GM21390 (cell line): ENCODE results near the gene GAS6.
"Not testable (repeated sequence)": the region's sequence is repeated elsewhere in the genome, so short reads cannot be mapped to it uniquely, and the experiment has no call there.

Source experiments
- ATAC-seq: cut with Tn5 transposase; IDR thresholded peaks from one replicate; pipeline ENCODE4 v1.9.1; 2021; ENCODE audit not compliant: unreplicated experiment

Gene GAS6

DNA sequence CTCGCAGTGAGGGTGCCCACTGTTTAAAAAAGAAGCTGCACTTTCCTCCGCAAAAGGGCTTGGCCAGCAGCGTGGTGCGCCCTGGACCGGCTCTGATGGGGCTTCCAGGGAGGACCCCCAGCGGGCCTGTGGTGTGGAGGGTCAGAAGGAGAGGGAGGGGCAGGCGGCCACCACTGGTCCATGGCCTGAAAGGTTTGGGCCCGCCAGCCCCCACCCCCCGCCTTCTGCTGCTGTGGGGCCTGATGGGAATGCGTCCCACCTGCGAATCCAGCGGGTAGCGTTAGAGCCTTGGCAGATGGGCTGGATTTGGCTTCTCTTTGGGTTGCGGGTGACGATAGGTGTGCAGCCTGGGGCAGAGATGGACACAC, 70.2 kb downstream of the GAS6 start:
- ATAC-seq: no peak

DNA sequence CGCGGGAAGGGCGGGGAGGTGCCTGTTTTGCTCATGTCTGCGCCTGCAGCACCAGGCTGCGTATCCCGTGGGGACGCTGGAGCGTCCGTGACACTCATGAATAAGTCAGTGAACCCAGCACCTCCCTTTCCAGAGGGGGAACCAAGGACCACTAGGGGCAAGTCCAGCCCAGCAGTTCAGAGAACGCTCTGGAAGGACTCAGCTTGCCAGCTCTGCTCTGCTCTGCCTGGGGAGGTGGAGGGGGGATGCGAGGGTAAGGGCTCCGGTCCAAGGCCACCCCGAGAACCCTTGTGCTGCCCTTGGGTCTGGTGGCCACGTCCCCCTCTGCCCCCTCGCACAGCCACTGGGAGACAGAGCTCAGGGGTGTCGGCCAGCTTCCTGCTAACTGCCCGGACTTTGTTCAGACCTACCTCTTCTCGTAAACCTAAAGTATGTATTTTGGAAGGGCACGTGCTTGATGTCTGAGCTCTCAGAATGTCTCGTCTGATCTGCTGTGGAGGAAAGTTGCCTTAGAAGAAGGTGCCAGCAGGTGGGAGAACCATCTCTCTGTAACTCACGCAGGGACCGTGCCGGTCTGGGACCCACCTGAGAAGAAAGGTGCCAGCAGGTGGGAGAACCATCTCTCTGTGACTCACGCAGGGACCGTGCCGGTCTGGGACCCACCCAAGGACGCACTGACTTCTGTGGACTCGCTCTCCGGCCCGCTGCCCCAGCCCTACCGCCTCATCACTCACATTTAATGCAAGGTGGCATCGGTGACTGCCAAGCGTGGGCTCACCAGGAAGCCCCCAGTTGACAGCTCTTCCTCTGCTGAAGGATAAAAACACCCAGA, 70.8 kb downstream of the GAS6 start:
- ATAC-seq: no peak

DNA sequence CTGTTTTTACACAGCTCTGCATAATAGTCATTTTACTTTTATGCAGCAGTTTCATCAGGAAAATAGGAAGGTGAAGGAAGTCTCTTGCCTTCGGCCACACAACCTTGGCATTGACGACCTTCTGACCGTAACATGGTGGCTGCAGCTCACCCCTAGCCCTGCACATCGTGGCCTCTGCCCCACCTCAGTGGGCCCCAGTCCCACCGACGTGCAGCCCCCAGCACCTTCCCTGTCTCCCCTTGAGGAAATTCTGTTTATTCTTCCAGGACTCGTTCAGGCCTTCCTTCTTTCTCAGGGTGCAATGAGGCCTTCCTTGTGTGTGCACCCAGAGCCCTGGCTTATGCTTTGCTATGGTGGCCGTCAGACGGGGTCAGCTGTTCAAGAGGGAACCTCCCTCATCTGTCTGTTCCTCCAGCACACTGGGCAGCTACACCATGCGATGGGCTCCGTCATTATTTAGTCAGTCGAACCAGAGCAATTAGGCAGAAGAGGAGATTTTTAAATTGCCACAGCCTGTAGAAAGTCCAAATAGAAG, 71.6 kb downstream of the GAS6 start:
- no peak for ATAC-seq

DNA sequence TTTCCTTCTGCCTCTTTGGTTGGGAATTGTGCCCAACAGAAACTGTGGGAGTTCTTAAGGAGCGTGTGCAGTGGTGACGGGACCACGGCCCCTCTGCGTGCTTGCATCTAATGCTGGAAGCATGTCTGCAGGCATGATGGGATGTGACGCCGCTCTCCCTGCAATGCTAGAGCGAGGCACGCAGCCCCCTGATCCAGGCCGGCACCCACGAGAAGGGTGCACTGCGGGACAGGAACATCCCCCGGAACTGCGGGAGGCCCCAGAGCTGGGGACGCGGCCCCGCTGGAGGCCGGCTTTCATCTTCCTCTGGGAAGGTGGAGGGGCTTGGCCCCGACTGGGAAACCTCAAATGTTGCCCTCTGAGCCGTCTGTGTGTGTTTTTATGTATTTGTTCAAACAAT, 72.1 kb downstream of the GAS6 start:
- no peak for ATAC-seq

DNA sequence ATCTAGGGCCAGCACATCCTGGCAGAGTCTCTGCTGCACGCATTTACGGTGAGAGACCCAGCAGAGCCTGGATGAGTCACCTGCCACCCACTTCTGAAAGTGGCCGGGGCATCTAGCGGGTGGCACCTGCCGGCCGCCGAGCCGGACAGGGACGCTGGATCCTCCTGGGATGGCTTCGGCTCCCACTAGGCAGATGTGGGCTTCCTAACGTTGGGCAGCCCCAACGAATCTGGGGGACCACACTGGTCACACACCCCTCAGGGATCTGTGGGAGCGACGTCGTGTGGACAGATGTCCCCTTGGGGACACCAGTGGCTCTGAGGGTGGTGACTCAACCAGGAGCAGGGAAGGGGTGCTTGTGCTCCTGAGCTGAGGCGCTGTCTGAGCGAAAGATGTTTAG, 72.7 kb downstream of the GAS6 start:
- no peak for ATAC-seq

DNA sequence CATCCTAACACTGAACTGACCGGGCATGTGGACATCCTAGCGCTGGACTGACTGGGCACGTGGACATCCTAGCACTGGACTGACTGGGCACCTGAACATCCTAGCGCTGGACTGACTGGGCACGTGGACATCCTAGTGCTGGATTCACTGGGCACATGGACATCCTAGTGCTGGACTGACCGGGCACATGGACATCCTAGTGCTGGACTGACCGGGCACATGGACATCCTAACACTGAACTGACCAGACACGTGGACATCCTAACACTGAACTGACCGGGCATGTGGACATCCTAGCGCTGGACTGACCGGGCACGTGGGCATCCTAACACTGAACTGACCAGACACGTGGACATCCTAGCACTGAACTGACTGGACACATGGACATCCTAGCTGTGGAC, 73.9 kb downstream of the GAS6 start:
- not testable (repeated sequence) for ATAC-seq

DNA sequence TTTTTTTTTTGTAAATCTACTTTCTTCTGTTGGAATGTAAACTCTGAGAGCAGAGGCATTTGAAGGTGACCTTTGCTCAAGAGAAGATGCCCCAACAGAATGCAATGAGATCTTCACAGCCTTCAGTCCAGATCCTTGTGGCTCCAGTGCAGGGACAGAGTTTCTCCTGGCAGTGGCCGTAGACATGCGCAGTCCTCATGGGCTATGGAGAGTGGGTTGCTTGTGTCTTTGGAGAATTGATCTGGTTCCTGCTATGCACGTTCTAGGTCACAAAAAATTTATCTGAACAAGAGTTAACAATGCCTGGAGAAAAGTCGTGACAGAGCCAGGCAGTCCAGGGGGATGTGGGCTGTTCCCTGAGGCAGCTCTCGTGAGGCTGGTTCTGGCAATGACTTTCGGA, 74.7 kb downstream of the GAS6 start:
- ATAC-seq: no peak

DNA sequence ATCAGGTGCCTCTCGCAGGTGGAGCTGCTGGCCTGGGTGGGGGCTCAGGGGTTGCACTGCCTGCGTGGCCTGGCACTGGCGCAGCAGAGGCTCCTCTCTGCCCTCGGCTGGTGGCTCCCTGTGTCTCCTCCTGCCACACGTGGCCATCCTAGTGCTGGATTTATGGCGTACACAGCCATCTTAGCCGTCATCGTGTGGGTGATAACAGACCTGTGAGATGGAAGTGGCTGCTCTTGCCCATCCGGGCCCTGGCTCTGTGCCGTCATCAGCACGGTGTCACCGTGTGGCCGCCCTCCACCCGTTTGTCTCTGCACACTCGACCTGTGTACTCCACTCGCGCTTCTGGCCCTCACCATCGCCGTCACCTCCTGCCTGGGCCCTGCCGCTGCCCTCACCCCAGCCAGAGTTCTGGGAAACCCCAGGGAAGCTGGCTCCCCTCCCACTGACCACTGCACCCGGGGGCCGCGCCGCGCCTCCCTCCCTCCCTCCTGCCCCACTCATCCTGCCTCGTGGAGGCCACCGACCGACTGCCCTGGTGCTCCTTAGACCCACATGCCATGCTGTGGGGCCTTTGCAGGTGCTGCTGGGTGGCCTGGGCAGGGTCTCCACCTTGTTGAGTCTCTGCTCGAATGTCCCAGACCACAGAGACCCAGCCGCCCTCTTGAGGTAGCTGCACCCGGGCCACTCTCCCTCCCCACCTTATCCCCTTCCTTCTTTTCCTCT, 75.3 kb downstream of the GAS6 start:
- ATAC-seq: no peak

DNA sequence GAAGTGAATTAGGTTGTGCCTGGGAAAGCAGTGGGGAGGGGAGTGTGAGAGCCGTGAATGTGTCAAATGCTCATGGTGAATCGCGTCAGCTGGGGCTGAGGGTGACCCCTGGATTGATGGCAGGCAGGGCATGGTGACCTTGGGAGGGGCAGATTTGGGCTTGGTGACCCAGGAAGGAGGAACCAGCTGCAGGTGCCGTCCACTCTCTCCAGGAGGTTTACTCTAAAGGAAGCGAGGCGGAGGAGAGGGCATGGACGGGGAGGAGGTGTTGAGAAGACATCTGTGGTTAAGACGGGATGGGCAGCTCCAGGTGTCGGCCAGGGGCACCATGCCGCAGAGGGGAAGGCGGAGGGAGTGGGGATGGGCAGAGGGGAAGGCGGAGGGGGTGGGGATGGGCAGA, 76.2 kb downstream of the GAS6 start:
- no peak for ATAC-seq

DNA sequence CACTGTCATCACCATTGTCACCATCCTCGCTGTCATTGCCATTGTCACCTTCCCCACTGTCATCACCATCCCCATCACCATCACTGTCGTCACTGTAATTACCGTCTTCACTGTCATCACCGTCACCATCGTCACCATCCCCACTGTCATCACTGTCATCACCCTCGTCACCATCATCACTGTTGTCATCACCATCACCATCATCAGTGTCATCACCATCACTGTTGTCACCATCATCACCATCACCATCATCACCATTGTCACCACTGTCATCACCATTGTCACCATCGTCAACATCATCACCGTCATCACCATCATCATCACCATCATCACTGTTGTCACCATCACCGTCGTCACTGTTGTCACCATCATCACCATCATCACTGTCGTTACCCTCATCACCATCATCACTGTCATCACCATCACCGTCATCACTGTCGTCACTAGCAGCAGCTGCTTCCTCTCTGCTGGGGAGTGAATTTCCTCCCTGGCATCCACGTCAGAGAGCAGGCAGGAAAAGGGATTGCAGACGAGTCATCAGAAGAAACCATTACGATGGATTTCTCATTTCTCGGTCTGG, 77.5 kb downstream of the GAS6 start:
- no peak for ATAC-seq

DNA sequence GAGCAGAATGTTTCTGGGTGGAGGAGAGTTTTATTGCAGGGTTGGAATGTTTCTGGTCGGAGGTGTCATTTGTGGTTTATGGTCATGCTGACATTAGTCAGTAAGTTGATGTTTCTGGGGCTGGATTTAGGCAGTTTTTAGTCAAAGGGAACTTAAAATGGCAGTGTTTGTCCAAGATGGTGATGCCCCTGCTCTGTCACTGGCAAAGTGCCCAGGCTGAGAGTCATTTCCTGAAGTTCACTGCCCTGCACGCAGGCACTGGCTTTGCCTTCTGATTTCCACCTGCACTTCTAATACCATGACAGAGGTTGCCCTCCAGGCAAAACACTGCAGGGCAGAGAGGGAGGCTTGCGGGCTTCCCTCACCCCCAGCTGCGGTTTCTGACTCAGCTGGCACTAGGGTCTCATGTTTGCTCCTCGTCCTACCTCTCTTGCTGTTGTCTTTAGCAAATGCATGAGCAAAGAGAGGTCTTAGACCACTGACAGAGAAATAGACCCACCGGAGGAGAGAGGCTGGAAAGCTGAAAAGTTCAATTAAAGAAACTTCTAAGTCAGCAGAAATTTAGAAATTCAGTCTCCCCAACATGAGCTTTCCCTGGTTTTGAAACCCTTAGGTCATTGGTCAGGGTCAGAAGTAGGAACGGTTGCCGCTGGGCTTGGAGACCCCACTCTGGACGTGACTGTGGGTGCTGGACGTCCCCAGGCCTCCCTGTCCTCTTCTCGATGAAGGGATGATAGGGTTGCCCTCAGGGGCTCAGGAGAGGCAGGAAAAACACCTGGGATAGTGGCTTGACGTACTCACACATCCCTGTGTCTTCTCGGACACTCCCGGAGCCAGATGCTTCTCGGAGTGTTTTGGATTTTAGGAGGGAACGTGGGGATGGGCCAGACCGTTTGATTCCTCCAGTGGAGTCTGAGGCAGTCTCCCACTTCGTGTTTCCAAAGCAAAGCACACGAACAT, 78.5 kb downstream of the GAS6 start:
- no peak for ATAC-seq

DNA sequence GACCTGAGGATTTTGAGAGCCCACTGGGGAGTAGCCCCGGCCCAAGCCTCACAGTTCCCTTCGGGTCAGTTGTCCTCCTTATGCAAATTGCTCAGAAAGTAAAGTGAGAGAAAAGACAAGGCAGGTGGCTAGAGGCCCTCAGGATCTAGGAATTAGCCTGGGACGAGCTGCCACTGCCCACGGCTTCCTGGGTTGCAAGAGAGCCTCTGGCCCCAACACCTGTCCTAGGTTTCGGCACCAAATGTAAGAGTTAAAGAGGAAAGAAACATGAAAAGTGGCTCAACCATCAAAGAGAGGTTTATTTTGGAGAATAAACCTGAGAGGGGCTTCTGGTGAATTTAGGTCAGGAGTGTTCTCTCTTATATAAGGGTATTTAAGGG, 79.2 kb downstream of the GAS6 start:
- no peak for ATAC-seq

DNA sequence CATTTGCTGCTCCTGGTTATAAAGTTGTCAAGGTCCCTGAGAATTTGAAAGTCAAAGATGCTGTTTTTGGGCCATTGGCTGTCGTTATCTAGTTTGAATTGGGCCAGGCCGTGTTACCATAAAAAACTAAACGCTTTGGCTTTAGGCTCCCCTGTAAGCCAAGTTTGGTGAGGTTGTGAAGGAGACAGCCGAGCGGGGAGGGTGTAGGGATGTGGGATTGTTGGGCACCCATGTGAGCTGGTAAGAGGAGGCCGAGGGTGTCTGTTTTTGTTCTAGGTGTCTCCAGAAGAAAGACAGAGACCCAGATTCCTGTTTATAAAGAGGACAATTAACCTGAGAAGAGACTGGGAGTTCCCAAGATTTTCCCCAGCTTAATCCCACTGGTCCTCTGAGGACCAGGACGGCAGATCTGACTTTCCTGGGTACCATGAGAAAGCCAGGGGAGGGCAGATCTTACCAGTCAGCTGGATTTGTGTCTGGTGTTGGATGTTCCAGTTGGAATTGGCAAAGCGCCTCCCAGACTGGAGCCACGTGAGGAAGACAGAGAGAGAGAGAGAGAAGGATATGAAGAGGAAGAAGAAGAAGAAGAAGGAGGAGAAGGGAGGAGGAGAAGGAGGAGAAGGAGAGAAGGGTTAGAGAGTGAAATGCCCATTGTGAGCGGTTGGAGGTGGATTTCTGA, 79.8 kb downstream of the GAS6 start:
- no peak for ATAC-seq

DNA sequence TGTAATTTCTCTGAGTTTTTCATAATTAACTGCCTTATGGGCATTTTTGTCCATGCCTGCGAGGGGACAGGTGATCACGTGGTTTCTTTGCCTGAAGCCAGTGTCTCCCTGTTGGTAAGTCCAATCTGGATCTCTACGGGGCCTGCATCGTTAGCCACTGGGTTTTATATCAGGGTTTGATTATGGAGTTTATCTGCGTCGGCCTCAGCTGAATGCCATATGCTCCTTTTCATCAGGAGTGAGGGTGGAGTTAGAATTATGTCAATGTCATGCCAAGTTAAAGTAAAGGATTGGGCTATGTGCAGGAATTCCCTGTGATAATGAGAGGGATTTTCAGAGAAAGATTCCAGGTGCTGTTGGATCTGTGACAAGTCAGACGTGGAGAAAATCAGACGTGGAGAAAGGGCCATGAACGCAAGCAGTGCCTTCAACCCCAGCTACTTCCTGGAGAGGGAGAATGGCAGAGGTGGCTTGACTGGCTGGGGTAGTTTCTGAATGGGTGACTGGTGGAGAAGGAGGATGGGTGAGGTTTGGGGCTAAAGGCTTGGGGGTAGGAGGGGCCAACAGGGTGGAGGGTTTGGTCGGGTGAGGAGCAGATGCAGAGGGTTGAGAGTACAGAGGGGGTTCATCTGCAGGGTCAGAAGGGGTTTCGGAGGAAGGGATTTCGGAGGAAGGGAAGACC, 80.5 kb downstream of the GAS6 start:
- no peak for ATAC-seq

DNA sequence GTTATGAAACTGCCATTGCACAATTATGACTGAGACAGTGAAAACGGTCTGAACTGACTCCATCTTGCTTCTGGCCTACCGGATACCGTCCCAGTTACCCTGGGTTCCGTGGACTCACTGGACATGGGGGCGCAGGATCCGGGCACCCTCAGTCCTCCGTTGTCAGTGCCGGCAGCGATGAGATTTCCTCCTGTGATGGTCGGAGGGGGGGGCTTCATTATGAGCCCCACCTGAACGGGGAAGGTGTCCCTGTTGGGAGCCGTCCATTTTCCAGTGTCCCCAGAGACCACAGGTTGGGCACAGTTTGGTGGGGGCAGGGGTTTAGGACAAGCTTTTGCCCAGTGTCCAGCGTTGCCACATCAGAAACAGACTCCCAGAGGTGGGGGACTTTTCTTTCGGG, 81.4 kb downstream of the GAS6 start:
- ATAC-seq: no peak

DNA sequence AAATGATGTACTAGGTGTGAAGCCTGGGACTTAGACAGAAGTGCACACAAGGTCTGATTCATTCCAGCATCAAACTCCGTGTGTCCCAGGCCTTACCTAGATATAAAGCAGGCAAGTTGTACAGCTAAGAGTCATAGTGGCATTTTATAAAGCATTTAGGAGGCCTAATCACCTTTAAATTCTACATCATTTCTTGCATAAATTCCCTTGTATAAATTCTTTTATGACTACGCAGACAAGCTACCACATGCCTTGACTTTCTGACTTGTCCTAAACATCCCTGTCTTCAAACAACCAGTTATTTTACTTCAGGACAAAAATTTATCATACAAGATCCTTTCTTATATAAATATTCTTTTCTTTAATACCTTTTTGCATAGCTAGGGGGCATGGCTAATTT, 82.3 kb downstream of the GAS6 start:
- ATAC-seq: no peak

DNA sequence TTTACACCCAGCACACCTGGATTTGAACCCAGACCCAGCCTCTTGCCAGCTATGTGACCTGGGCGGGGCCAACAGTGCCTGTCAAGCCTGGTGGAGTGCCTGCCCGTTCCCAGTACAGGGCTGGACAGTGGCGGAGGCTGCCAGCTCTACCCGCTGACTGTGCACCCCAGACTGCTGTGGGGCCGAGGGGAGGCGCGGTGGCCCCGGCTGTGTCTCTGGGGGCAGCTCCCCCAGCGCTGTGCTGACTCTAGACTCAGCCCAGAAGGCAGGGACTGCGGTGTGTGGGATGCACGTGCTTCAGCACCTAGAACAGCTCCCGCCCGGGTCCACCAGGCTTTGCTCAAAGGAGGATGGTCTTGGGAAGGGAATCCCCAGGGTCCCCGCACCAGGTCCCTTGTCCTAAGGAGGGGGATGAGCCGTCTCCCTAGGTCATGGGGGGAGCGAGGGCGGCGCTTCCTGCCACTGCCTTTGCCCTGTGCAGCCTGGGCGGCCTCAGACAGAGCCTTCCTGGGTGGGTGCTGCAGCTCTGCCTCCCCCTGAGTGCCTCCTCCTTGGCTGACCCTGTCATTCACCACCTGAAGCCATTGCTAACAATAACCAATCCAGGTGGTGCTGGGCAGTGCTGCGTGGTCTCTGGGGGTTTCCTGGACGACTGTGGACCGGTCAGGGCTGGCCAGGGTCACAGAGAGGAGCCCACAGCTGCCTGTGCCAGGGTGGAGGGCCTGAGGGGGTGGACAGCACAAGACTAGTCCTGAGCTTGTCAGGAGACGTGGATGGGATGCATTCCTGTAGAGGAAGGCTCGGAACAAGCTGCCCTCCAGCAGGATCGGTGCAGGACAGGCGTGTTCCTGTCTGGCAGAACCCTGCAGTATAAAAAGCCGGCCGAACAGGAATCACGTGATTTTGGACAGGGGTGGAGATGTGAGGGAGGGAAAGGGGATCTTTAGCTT, 86.3 kb downstream of the GAS6 start:
- no peak for ATAC-seq

DNA sequence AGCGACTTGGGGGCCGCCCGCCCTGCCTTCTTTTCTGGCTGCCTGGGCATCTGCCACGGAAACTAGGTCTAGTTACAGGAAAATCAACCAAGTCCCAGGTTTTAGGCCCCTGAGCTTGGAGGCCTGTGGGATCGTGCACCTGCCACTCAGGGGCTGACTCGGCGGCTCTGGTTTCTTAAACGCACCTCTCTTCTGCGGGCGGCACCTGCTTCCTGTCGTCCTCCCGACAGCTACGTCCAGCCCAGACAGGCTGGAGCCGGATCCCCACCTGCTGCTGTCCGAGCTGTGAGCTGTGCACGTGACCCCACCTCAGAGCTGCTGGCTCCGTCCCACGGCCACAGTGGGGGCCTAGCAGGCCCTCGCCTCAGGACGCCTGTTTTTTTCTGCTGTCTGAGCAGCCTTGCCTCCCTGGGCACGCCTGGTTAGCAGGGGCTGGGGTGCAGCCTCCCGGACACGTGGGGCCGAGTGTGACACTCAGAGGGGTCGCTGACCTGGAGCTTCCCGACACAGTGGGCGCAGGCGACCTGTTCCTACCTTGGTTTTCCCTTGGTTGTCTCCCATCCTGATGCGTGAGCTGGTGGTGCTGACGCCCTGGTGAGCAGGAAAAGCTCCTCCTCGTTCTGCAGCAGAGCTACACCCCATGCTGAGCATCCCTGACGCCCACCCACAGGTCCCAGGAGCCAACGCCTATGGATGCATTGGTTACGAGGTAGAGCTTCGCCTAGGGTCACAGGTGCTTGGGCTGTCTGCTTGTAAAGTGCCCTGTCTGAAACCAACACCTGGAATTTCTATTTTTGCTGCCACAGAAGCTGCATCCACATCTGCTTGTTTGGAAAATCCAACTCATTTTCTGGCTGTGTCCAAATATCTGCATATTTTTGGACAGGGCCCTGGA, 87.4 kb downstream of the GAS6 start:
- ATAC-seq: no peak
